HEK293 (cell line): ENCODE measurements around the gene RER1.

ENCODE experiments used
- CTCF ChIA-PET: fragments of 350-600 bp; formaldehyde crosslinking; extraction: SDS; loops from one replicate; lab custom pipeline; 2021; ENCODE audit warnings: antibody characterized with exemption; lab: Yijun Ruan, JAX
- POLR2A ChIA-PET: fragments of 300-600 bp; formaldehyde crosslinking; extraction: SDS; loops from one replicate; lab custom pipeline; 2020; ENCODE audit warnings: antibody characterized with exemption, inconsistent platforms; lab: Yijun Ruan, JAX
- H3K27ac ChIP-seq: fragments of 200-500 bp; sonication (Bioruptor generic); 2 replicates; pipeline ENCODE4 v1.5.1; 2014; ENCODE audit warnings: low read depth, low read length, control low read depth, inconsistent platforms; ENCODE audit errors: extremely low read depth
- H3K36me3 ChIP-seq, 2 experiments: fragments of 200-500 bp in 1 of 2; sonication (Bioruptor generic) in 1 of 2; 1 replicate in 1 of 2; 2 replicates in 1 of 2; pipeline ENCODE4 v1.5.1; 2014 to 2017; ENCODE audit warnings: inconsistent platforms in 2 of 2, low read length in 2 of 2; ENCODE audit not compliant: control insufficient read depth in 2 of 2, insufficient read depth in 1 of 2
- H3K4me1 ChIP-seq: fragments of 200-500 bp; sonication (Bioruptor generic); 2 replicates; pipeline ENCODE4 v1.5.1; 2014; ENCODE audit warnings: mild to moderate bottlenecking, low read length, inconsistent platforms; ENCODE audit not compliant: control insufficient read depth, insufficient read depth
- H3K4me3 ChIP-seq: 2 replicates; pipeline ENCODE4 v1.5.1; 2011; ENCODE audit warnings: low read depth, mild to moderate bottlenecking, control low read depth, low read length, moderate library complexity
- H3K9me3 ChIP-seq: fragments of 200-500 bp; sonication (Bioruptor generic); 2 replicates; pipeline ENCODE4 v1.5.1; 2014; ENCODE audit warnings: low read depth, low read length, inconsistent platforms; ENCODE audit not compliant: control insufficient read depth, insufficient read depth
- GLI4 ChIP-seq: fragments of 450-650 bp; formaldehyde crosslinking; IDR thresholded peaks from 2 replicates; pipeline ENCODE4 v1.5.1; 2016; ENCODE audit warnings: missing biosample characterization, missing genetic modification characterization
- GLIS1 ChIP-seq: fragments of 450-650 bp; formaldehyde crosslinking; IDR thresholded peaks from 2 replicates; pipeline ENCODE4 v1.5.1; 2016; ENCODE audit warnings: missing biosample characterization, missing genetic modification characterization
- GLIS2 ChIP-seq: fragments of 450-650 bp; formaldehyde crosslinking; IDR thresholded peaks from 2 replicates; pipeline ENCODE4 v1.5.1; 2016; ENCODE audit warnings: missing biosample characterization, missing genetic modification characterization
- TRIM28 ChIP-seq: IDR thresholded peaks from 2 replicates; pipeline ENCODE4 v1.6.1; 2011; ENCODE audit warnings: low read length, control low read depth, borderline replicate concordance
- ZFHX2 ChIP-seq: fragments of 450-650 bp; formaldehyde crosslinking; conservative IDR thresholded peaks from 2 replicates; pipeline ENCODE4 v1.5.1; 2016; ENCODE audit warnings: missing biosample characterization, missing genetic modification characterization
- ZIC2 ChIP-seq: fragments of 450-650 bp; formaldehyde crosslinking; IDR thresholded peaks from 2 replicates; pipeline ENCODE4 v1.5.1; 2016; ENCODE audit warnings: missing biosample characterization, missing genetic modification characterization
- ZNF114 ChIP-seq: fragments of 450-650 bp; formaldehyde crosslinking; IDR thresholded peaks from 2 replicates; pipeline ENCODE4 v1.5.0; 2017; ENCODE audit warnings: missing biosample characterization, missing genetic modification characterization
- ZNF146 ChIP-seq: fragments of 450-650 bp; formaldehyde crosslinking; IDR thresholded peaks from 2 replicates; pipeline ENCODE4 v1.5.1; 2016; ENCODE audit warnings: missing biosample characterization, missing genetic modification characterization
- ZNF169 ChIP-seq: fragments of 450-650 bp; formaldehyde crosslinking; IDR thresholded peaks from 2 replicates; pipeline ENCODE4 v1.5.1; 2016; ENCODE audit warnings: missing biosample characterization, missing genetic modification characterization
- ZNF19 ChIP-seq: fragments of 450-650 bp; formaldehyde crosslinking; IDR thresholded peaks from 2 replicates; pipeline ENCODE4; 2016; ENCODE audit warnings: missing biosample characterization, missing genetic modification characterization, low read depth
- ZNF274 ChIP-seq, 2 experiments: fragments of 200-500 bp in 1 of 2; fragments of 450-650 bp in 1 of 2; sonication (Bioruptor generic) in 1 of 2; formaldehyde crosslinking in 1 of 2; IDR thresholded peaks; 2 replicates each; pipeline versions ENCODE4 v1.5.1 to v1.6.1; 2014 to 2016; ENCODE audit warnings: borderline replicate concordance in 1 of 2, inconsistent platforms in 1 of 2, low read length in 1 of 2, missing biosample characterization in 1 of 2, missing genetic modification characterization in 1 of 2
- ZNF560 ChIP-seq: fragments of 450-650 bp; formaldehyde crosslinking; IDR thresholded peaks from 2 replicates; pipeline ENCODE4 v1.5.1; 2017; ENCODE audit warnings: missing biosample characterization, missing genetic modification characterization, borderline replicate concordance
- ZNF600 ChIP-seq: fragments of 450-650 bp; formaldehyde crosslinking; IDR thresholded peaks from 2 replicates; pipeline ENCODE4 v1.5.1; 2016; ENCODE audit warnings: missing biosample characterization, missing genetic modification characterization
- ZNF664 ChIP-seq: fragments of 450-650 bp; formaldehyde crosslinking; IDR thresholded peaks from 2 replicates; pipeline ENCODE4 v1.5.1; 2016; ENCODE audit warnings: missing biosample characterization, missing genetic modification characterization
- ZNF747 ChIP-seq: fragments of 450-650 bp; formaldehyde crosslinking; IDR thresholded peaks from 2 replicates; pipeline ENCODE4 v1.5.1; 2016; ENCODE audit warnings: missing biosample characterization, missing genetic modification characterization
- ZNF830 ChIP-seq: fragments of 450-650 bp; IDR thresholded peaks from 2 replicates; pipeline ENCODE4 v1.5.0; 2018; ENCODE audit warnings: missing biosample characterization, missing genetic modification characterization, low read depth, mild to moderate bottlenecking, moderate library complexity

The RER1 gene

DNA sequence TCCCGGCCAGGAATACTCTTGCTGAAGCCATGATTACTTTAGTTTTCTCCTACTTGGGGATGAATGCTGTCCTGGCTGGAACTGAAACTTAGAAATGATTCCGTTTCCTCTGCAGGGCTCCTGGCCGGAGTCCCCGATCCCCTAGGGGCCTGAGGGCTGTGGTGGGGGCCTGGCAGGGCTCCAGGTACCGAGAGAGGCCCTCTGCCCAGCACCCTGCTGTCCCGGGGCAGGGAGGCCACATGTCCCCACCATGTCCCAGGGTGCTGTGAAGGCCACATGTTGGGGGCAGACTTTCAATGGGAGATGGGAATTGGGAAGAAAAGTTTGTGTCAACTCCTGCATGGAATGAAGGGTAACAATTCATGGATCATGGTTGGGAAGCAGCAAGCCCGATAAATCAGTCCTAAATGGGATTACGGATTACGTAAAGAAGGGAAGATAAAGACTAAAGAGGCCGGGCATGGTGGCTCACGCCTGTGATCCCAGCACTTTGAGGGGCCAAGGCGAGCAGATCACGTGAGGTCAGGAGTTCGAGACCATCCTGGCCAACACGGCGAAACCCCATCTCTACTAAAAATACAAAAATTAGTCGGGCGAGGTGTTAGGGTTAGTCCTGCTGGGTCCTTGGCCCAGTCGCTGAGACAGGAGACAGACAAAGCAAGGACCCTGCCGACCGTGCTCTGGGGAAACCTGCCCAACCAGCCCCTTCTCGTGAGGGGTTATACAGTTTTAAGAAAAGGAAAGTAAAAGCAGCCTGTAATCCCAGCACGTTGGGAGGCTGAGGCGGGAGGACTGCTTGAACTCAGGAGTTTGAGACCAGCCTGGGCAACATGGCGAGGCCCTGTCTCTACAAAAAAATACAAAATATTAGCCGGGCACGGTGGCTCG is 37.8 kb upstream of the RER1 start:
- POLR2A ChIA-PET: no interaction called here
- TF ChIP-seq ZNF830 (tag by site-specific recombination): no peak
- no peak for TF ChIP-seq ZNF169 (tag by site-specific recombination)
- TF ChIP-seq ZIC2 (tag by site-specific recombination): peak; percentile 92
- TF ChIP-seq, all 188 proteins: peak for 1
- H3K36me3 ChIP-seq: no peaks in the 10 kb centered on the region
- no peaks in the 10 kb centered on the region for H3K9me3 ChIP-seq
- H3K4me1 ChIP-seq: no peaks in the 10 kb centered on the region
- H3K27ac ChIP-seq: no peak overlapping the region
- CTCF ChIA-PET: no interaction called here
- H3K4me3 ChIP-seq: no peak overlapping the region

DNA sequence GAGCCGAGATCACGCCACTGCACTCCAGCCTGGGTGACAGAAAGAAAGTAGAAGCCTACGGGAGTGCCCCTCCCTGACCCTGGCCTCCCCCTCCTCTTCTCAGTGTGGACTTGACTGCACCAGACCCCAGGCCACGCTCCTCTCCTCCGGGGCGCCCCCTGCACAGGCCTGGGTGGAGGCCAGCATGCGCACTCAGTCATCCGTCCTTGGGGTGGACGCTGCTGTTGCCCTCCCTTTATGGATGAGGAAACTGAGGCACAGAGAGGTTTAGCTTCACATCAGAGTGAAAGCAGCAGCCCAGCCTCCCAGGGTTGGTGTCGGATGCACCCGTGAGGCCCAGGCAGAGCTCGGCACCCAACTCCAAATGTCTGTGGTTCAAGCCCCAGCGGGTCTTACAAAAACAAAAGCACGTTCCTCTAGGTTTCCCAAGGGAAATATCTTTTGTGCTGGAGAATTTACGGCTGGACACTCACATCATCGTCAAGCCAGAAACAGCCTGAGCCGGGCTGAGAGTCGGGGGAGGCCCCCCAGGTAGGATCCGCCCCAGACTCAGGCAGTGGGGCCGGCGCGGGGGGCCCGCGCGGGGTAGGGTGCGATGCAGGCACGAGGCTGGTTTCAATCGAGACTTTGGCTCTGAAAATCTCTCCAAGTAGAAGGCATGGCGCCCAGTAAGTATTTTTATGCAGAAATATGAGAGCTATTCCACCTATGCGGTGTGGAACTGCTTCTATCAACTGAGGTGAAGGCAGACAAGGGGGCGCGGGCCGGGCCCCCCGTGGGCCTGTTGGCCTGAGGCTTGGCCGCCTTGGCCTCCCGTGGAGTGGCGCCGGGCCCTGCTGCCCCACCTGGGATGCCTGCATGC is 36.9 kb upstream of the RER1 start:
- Histone ChIP-seq H3K4me1 (no peaks in the 10 kb centered on the region), H3K9me3 (no peaks in the 10 kb centered on the region), H3K36me3 (no peaks in the 10 kb centered on the region; a peak in 1 of 3 replicates), H3K4me3 (no peak overlapping the region), H3K27ac (no peak overlapping the region)
- ChIA-PET CTCF (interaction anchor here (0.6 kb wide), 1 partner anchor 179 kb away, joined by 4 read pairs; no protein-coding TSS in a partner anchor), POLR2A (no interaction called here)
- TF ChIP-seq GLIS1 (tag by site-specific recombination) (0 out of 2 replicates have a peak, but pooled peaks have one; percentile 25), ZFHX2 (tag by site-specific recombination) (no peak), ZNF560 (tag by site-specific recombination) (no peak), ZNF19 (no peak), ZNF600 (tag by site-specific recombination) (no peak), ZNF146 (tag by site-specific recombination) (no peak), GLIS2 (0 out of 2 replicates have a peak, but pooled peaks have one; percentile 20), ZNF274 (IDR thresholded peaks at IDR 0.05; ENCODE audit: low read length) (no peak), ZNF274 (tag by site-specific recombination; IDR thresholded peaks at IDR 0.05; ENCODE audit: borderline replicate concordance) (no peak), TRIM28 (no peak), ZNF747 (tag by site-specific recombination) (no peak), GLI4 (tag by site-specific recombination) (no peak)

DNA sequence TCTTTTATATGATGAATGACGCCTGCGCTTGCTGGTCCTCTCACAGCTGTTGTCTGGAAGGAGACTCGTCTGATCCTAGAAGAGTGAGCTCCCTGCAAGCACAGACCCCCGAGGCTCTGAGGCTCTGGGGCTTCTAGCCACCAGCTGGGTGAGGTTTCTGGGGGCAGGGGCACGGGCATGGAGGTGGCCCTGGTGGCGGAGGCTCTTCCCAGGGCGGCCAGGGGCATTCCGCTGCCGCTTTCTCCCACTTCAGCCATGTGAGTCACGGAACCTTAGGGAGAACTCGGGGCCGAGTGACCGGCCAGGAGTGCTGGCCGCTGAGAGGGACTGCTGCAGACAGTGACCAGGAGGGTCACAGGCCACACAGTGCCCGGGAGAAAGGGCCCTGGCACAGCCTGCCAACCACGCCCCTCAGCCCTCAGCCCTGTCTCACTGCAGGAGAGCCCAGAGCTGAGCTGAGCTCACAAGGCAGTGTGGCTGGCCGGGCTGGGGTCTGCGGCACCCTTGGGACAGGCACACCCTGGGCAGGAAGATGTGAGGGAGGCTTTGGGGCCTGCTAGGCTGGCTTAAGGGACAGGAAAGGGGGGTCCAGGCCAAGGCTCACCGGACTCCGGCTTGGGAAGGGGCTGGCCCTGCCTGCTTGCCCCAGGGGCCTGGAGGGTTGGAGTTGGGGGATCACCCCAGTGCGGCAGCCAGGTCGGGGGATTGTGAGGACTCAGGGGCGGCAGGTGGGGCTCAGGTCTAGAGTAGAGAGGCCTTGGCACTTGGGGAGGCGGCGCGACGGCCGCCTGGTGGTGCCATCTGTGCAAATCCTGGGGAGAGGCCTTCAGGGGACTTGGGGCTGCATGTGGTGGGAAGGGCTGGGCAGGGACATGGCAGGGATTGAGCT is 36.0 kb upstream of the RER1 start:
- H3K36me3 ChIP-seq: no peaks in the 10 kb centered on the region; a peak in 1 of 3 replicates
- H3K4me1 ChIP-seq: no peaks in the 10 kb centered on the region
- CTCF ChIA-PET: interaction anchor here (0.6 kb wide), 1 partner anchor 180 kb away, joined by 4 read pairs; no protein-coding TSS in a partner anchor
- TF ChIP-seq ZNF114 (no peak), ZIC2 (tag by site-specific recombination) (0 out of 2 replicates have a peak, but pooled peaks have one; percentile 30), ZNF146 (tag by site-specific recombination) (no peak), ZNF664 (tag by site-specific recombination) (no peak)
- H3K9me3 ChIP-seq: no peaks in the 10 kb centered on the region
- POLR2A ChIA-PET: no interaction called here
- H3K27ac ChIP-seq: no peak overlapping the region
- H3K4me3 ChIP-seq: no peak overlapping the region
